ENCODE results near the gene OPRL1.
A peak's percentile ranks its signal among the peaks of the same experiment; 100 is the strongest.

OPRL1 gene

GRCh38 chr20:64082126-64082731, 2.3 kb downstream of the OPRL1 start:
- no peaks in the 10 kb centered on the region for H3K36me3 ChIP-seq (ENCODE audit: low read length)
- TF ChIP-seq EZH2phosphoT487 (conservative IDR thresholded peaks at IDR 0.05; ENCODE audit: low read length) (no peak), CTCF (IDR thresholded peaks at IDR 0.05; ENCODE audit: insufficient read depth, low read length, poor library complexity, severe bottlenecking) (no peak)
- H3K9me2 ChIP-seq (replicated peaks; ENCODE audit: insufficient read depth, low read length): no peaks in the 10 kb centered on the region
- H3K9me3 ChIP-seq (ENCODE audit: insufficient read depth, low read length): no peaks in the 10 kb centered on the region
- H4K20me1 ChIP-seq (ENCODE audit: low read depth, low read length): no peaks in the 10 kb centered on the region
- no peak overlapping the region for H3K4me3 ChIP-seq (ENCODE audit: insufficient read depth, low read length, poor library complexity, severe bottlenecking)
- no peak overlapping the region for H3K4me2 ChIP-seq (ENCODE audit: low read depth, low read length, poor library complexity, severe bottlenecking)
- H3K9ac ChIP-seq (ENCODE audit: low read length): no peak overlapping the region
- no peaks in the 10 kb centered on the region for H3K27me3 ChIP-seq (ENCODE audit: low read length)
- H3F3A ChIP-seq (ENCODE audit: insufficient read depth): peaks cover 36% of the 10 kb centered on the region
- no peak overlapping the region for H2AFZ ChIP-seq (ENCODE audit: low read depth, low read length, severe bottlenecking)
- no peak overlapping the region for H3K27ac ChIP-seq (ENCODE audit: low read depth, low read length)
- H3K79me2 ChIP-seq (ENCODE audit: insufficient read depth, low read length): no peaks in the 10 kb centered on the region

- Histone ChIP-seq H3F3A (ENCODE audit: insufficient read depth) (peaks cover 30% of the 10 kb centered on the region), H2AFZ (ENCODE audit: low read depth, low read length, severe bottlenecking) (no peak overlapping the region), H3K9me3 (ENCODE audit: insufficient read depth, low read length) (no peaks in the 10 kb centered on the region), H3K4me2 (ENCODE audit: low read depth, low read length, poor library complexity, severe bottlenecking) (peak overlapping the region; percentile 36), H3K27me3 (ENCODE audit: low read length) (no peaks in the 10 kb centered on the region), H4K20me1 (ENCODE audit: low read depth, low read length) (no peaks in the 10 kb centered on the region), H3K9me2 (replicated peaks; ENCODE audit: insufficient read depth, low read length) (no peaks in the 10 kb centered on the region), H3K79me2 (ENCODE audit: insufficient read depth, low read length) (no peaks in the 10 kb centered on the region), H3K9ac (ENCODE audit: low read length) (no peak overlapping the region), H3K4me3 (ENCODE audit: insufficient read depth, low read length, poor library complexity, severe bottlenecking) (no peak overlapping the region), H3K27ac (ENCODE audit: low read depth, low read length) (no peak overlapping the region), H3K36me3 (ENCODE audit: low read length) (no peaks in the 10 kb centered on the region)
- no peak for TF ChIP-seq EZH2phosphoT487 (conservative IDR thresholded peaks at IDR 0.05; ENCODE audit: low read length)
- no peak for TF ChIP-seq CTCF (IDR thresholded peaks at IDR 0.05; ENCODE audit: insufficient read depth, low read length, poor library complexity, severe bottlenecking)
Measured at GRCh38 chr20:64082820-64083377, 3.0 kb downstream of the OPRL1 start.

GRCh38 chr20:64083378-64083803, 3.5 kb downstream of the OPRL1 start:
- Histone ChIP-seq H2AFZ (ENCODE audit: low read depth, low read length, severe bottlenecking) (no peak overlapping the region), H3K9ac (ENCODE audit: low read length) (0 out of 2 replicates have a peak overlapping the region, but pooled peaks have one; percentile 22), H3K9me3 (ENCODE audit: insufficient read depth, low read length) (no peaks in the 10 kb centered on the region), H3K9me2 (replicated peaks; ENCODE audit: insufficient read depth, low read length) (no peaks in the 10 kb centered on the region), H3K36me3 (ENCODE audit: low read length) (no peaks in the 10 kb centered on the region), H3F3A (ENCODE audit: insufficient read depth) (peaks cover 25% of the 10 kb centered on the region; the same call in 1 of the 2 replicates), H3K4me3 (ENCODE audit: insufficient read depth, low read length, poor library complexity, severe bottlenecking) (no peak overlapping the region), H4K20me1 (ENCODE audit: low read depth, low read length) (no peaks in the 10 kb centered on the region), H3K27me3 (ENCODE audit: low read length) (no peaks in the 10 kb centered on the region), H3K27ac (ENCODE audit: low read depth, low read length) (no peak overlapping the region), H3K4me2 (ENCODE audit: low read depth, low read length, poor library complexity, severe bottlenecking) (peak overlapping the region; percentile 36), H3K79me2 (ENCODE audit: insufficient read depth, low read length) (no peaks in the 10 kb centered on the region)
- TF ChIP-seq CTCF (IDR thresholded peaks at IDR 0.05; ENCODE audit: insufficient read depth, low read length, poor library complexity, severe bottlenecking) (peak; percentile 32), EZH2phosphoT487 (conservative IDR thresholded peaks at IDR 0.05; ENCODE audit: low read length) (no peak)
